A549 (cell line): ENCODE measurements around the gene ISCA2. TPM values are rescaled to one million over a fixed set of nuclear protein-coding genes. Genes with fewer than 3 reads are reported as not detected.
A peak's percentile ranks its signal among the peaks of the same experiment; 100 is the strongest.

Source experiments
- ATAC-seq, 2 experiments: fragments of 200-7000 bp in 1 of 2; fragments of >200 bp in 1 of 2; cut with Nextera tagmentation in 1 of 2; cut with Tn5 transposase in 1 of 2; 3 replicates each; pipeline versions ENCODE4 v1.8.0 to v1.9.1; 2018 to 2020; ENCODE audit warnings: mild to moderate bottlenecking in 1 of 2, moderate library complexity in 1 of 2
- CTCF ChIA-PET: fragments of 300-600 bp; sonication (Branson Sonifier 250); formaldehyde crosslinking; extraction: SDS; loops from one replicate; lab custom pipeline; 2021; ENCODE audit warnings: antibody characterized with exemption, inconsistent platforms; lab: Yijun Ruan, JAX
- POLR2A ChIA-PET: fragments of 350-600 bp; formaldehyde crosslinking; extraction: SDS; loops from one replicate; lab custom pipeline; 2021; ENCODE audit warnings: antibody characterized with exemption, inconsistent platforms; lab: Yijun Ruan, JAX
- DNase-seq, 2 experiments: peaks; one replicate each; pipeline versions ENCODE4 v3.0.0 to v3.0.0-alpha.2; 2011 to 2016; ENCODE audit warnings: low read depth in 1 of 2, low spot score in 1 of 2
- FAIRE-seq: peaks from 2 replicates; lab custom pipeline; 2011; peaks lifted over from hg19 to GRCh38; lab: Jason Lieb, UNC
- H3K27ac ChIP-seq, 2 experiments: fragments of >200 bp; sonication (Bioruptor Twin); formaldehyde crosslinking; 3 replicates each; pipeline ENCODE4 v1.5.1; 2016 to 2017
- H3K4me1 ChIP-seq: fragments of >200 bp; sonication (Bioruptor Twin); formaldehyde crosslinking; 3 replicates; pipeline ENCODE4 v1.6.1; 2016
- H3K4me2 ChIP-seq: fragments of >200 bp; sonication (Bioruptor Twin); formaldehyde crosslinking; 3 replicates; pipeline ENCODE4 v1.6.1; 2016
- H3K4me3 ChIP-seq: fragments of >200 bp; sonication (Bioruptor Twin); formaldehyde crosslinking; 3 replicates; pipeline ENCODE4 v1.5.1; 2016
- H3K9me3 ChIP-seq: fragments of >200 bp; sonication (Bioruptor Twin); formaldehyde crosslinking; 3 replicates; pipeline ENCODE4 v1.6.1; 2016
- CBX8 ChIP-seq: fragments of 200-600 bp; sonication (generic); IDR thresholded peaks from 2 replicates; pipeline ENCODE4 v1.6.1; 2016
- CEBPB ChIP-seq, 2 experiments: fragments of >200 bp in 1 of 2; sonication (Bioruptor Twin) in 1 of 2; formaldehyde crosslinking in 1 of 2; IDR thresholded peaks; 2 replicates each; pipeline ENCODE4 v1.6.1; 2012 to 2016
- CHD4 ChIP-seq: fragments of 200-600 bp; sonication (generic); IDR thresholded peaks from 2 replicates; pipeline ENCODE4 v1.6.1; 2016; ENCODE audit warnings: antibody characterized with exemption, mild to moderate bottlenecking, borderline replicate concordance
- EHF ChIP-seq: fragments of 250-450 bp; sonication (Bioruptor Pico); IDR thresholded peaks from 2 replicates; pipeline ENCODE4 v1.5.0; 2020; ENCODE audit warnings: mild to moderate bottlenecking
- ESRRA ChIP-seq: fragments of 150-350 bp; IDR thresholded peaks from 2 replicates; pipeline ENCODE4 v1.6.1; 2014; ENCODE audit warnings: mild to moderate bottlenecking, low read length, borderline replicate concordance
- FOSB ChIP-seq: fragments of 250-450 bp; sonication (Bioruptor Pico); IDR thresholded peaks from 2 replicates; pipeline ENCODE4 v1.5.0; 2020; ENCODE audit warnings: mild to moderate bottlenecking, moderate library complexity
- FOXS1 ChIP-seq: fragments of 250-450 bp; sonication (Bioruptor Pico); IDR thresholded peaks from 2 replicates; pipeline ENCODE4 v1.5.0; 2020; ENCODE audit warnings: mild to moderate bottlenecking, moderate library complexity
- GATA3 ChIP-seq: IDR thresholded peaks from 2 replicates; pipeline ENCODE4 v1.6.1; 2012; ENCODE audit warnings: borderline replicate concordance
- HDAC2 ChIP-seq: fragments of 200-600 bp; sonication (generic); IDR thresholded peaks from 2 replicates; pipeline ENCODE4 v1.6.1; 2016
- HOXA7 ChIP-seq: fragments of 250-450 bp; sonication (Bioruptor Pico); IDR thresholded peaks from 2 replicates; pipeline ENCODE4 v1.5.0; 2020; ENCODE audit warnings: mild to moderate bottlenecking, moderate library complexity
- HOXB5 ChIP-seq: fragments of 250-450 bp; sonication (Bioruptor Pico); IDR thresholded peaks from 2 replicates; pipeline ENCODE4 v1.5.0; 2020; ENCODE audit warnings: mild to moderate bottlenecking, moderate library complexity
- JUN ChIP-seq, 2 experiments: fragments of >200 bp; sonication (Bioruptor Twin); formaldehyde crosslinking; IDR thresholded peaks; 2 replicates in 1 of 2; 3 replicates in 1 of 2; pipeline ENCODE4 v1.6.1; 2016 to 2017
- JUNB ChIP-seq: fragments of >200 bp; sonication (Bioruptor Twin); formaldehyde crosslinking; IDR thresholded peaks from 2 replicates; pipeline ENCODE4 v1.6.1; 2016
- KDM1A ChIP-seq: fragments of 200-600 bp; sonication (generic); IDR thresholded peaks from 2 replicates; pipeline ENCODE4 v1.6.1; 2016; ENCODE audit warnings: low read depth, mild to moderate bottlenecking
- MAFK ChIP-seq: fragments of 450-650 bp; IDR thresholded peaks from 2 replicates; pipeline ENCODE4 v1.6.1; 2014; ENCODE audit not compliant: partially characterized antibody
- NPAS2 ChIP-seq: fragments of 250-450 bp; sonication (Bioruptor Pico); IDR thresholded peaks from 2 replicates; pipeline ENCODE4 v1.8.0; 2022; ENCODE audit warnings: mild to moderate bottlenecking, moderate library complexity, borderline replicate concordance
- POLR2AphosphoS2 ChIP-seq: conservative IDR thresholded peaks from 2 replicates; pipeline ENCODE4 v1.6.1; 2012; ENCODE audit warnings: low read length, improper control_type of control experiment, inconsistent platforms
- RAD21 ChIP-seq, 2 experiments: fragments of >200 bp in 1 of 2; sonication (Bioruptor Twin) in 1 of 2; formaldehyde crosslinking in 1 of 2; IDR thresholded peaks in 1 of 2; conservative IDR thresholded peaks in 1 of 2; 2 replicates in 1 of 2; 3 replicates in 1 of 2; pipeline ENCODE4 v1.6.1; 2012 to 2018; ENCODE audit warnings: inconsistent platforms in 1 of 2
- WGBS: methylation state at CpG from one replicate; pipeline ENCODE4 v1.1.6; 2017; ENCODE audit errors: missing lambda C conversion rate; 5-methylcytosine and 5-hydroxymethylcytosine counted together
- polyA plus RNA-seq, 4 experiments: library from polyadenylated mRNA; depleted of rRNA in 3 of 4; stranded (reverse); fragments of >200 nt; fragmentation: RNase III in 1 of 4; extraction: RNeasy Plus Mini Kit Qiagen cat#74134 plus additional on column Dnase treatment in 1 of 4; gene quantifications; 2 replicates in 3 of 4; 3 replicates in 1 of 4; pipeline ENCODE4 v1.2.3, GENCODE V29; 2011 to 2017
- TF ChIP-seq, protein P1 (sequence below): IDR thresholded peaks from 2 replicates; pipeline ENCODE4 v1.6.1; 2012
- TF ChIP-seq, protein P2 (sequence below): fragments of 250-450 bp; sonication (Bioruptor Pico); IDR thresholded peaks from 2 replicates; pipeline ENCODE4 v1.5.0; 2020; ENCODE audit warnings: low read depth, mild to moderate bottlenecking, moderate library complexity
- TF ChIP-seq, protein P3 (sequence below): fragments of 200-600 bp; sonication (generic); IDR thresholded peaks from 2 replicates; pipeline ENCODE4 v1.6.1; 2016; ENCODE audit warnings: antibody characterized with exemption, mild to moderate bottlenecking, moderate library complexity
- TF ChIP-seq, protein P4 (sequence below): fragments of >200 bp; sonication (Bioruptor Twin); formaldehyde crosslinking; IDR thresholded peaks from 2 replicates; pipeline ENCODE4 v1.6.1; 2016
- TF ChIP-seq, protein P5 (sequence below): fragments of >200 bp; sonication (Bioruptor Twin); formaldehyde crosslinking; IDR thresholded peaks from 3 replicates; pipeline ENCODE4 v1.5.1; 2016

The ISCA2 gene
- polyA plus RNA-seq, 2 of the 4 experiments (the other 2 are of a cell fraction), result 48.8 to 49.3 TPM

DNA sequence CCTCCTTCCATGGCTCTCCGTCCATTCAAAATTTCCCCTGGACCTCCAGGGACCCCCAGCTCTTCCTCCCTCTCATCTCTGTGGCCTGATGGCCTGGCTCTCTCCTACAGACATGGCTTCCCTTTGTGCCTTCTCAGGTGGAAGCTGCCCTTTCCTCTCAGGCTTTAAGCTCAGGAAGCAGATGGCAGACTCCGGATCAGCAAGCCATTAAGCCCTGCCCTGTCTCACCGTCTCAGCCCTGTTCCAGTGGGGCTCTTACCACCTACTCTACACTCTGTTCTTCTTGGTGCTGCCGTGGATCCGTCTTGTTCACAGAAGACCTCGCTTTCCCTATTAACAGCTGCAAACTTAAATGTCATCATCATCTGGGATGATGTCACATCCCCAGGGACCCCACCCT lies 33.6 kb upstream of the ISCA2 start:
- no peak overlapping the region for H3K4me3 ChIP-seq
- ChIA-PET POLR2A (no interaction called here), CTCF (interaction anchor here (0.8 to 6.8 kb wide), 13 partner anchors 8 to 119 kb away, joined by 3 to 31 read pairs (median 5); no protein-coding TSS in a partner anchor)
- no peaks in the 10 kb centered on the region for H3K4me1 ChIP-seq
- DNase-seq (no peak), ATAC-seq (peak in 1 of 2 experiments; percentile 8; a peak in 3 of 6 replicates), FAIRE-seq (no peak)
- no peak overlapping the region for H3K27ac ChIP-seq
- no peak for TF ChIP-seq JUNB
- TF ChIP-seq, protein P1, sequence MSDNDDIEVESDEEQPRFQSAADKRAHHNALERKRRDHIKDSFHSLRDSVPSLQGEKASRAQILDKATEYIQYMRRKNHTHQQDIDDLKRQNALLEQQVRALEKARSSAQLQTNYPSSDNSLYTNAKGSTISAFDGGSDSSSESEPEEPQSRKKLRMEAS, result no peak
- TF ChIP-seq HOXA7 (CRISPR knock-in tag), result no peak
- no peak for TF ChIP-seq HOXB5
- no peak for TF ChIP-seq POLR2AphosphoS2
- TF ChIP-seq CEBPB (IDR thresholded peaks at IDR 0.05), result no peak
- TF ChIP-seq NPAS2 (CRISPR knock-in tag), result no peak
- TF ChIP-seq KDM1A, result no peak
- no peak for TF ChIP-seq JUN (IDR thresholded peaks at IDR 0.05)
- 83% methylated on average over 6 of the region's 6 CpGs for WGBS
- H3K4me2 ChIP-seq, result no peak overlapping the region
- no peaks in the 10 kb centered on the region for H3K9me3 ChIP-seq

DNA sequence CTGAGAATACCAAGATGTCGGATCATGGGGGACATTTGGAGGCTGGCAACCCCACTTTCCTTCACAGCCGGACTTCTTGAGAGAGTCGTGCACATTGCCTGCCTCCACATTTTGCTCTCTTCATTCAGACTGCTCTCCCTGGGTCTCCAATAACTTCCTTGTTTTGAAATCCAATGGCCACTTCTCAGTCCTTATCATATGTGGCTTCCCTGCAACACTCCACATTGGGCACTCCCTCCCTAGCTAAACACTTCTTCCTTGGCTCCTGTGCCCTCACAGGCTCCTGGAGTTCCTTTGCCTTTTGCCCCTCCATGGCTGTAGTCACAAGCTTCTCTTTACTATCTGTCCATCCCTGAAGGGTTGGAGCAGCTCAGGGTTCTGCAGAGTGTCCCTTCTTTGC lies 30.6 kb upstream of the ISCA2 start:
- Histone ChIP-seq H3K4me3 (no peak overlapping the region), H3K9me3 (no peaks in the 10 kb centered on the region), H3K4me2 (no peak overlapping the region), H3K4me1 (no peaks in the 10 kb centered on the region), H3K27ac (no peak overlapping the region)
- WGBS, result 38% methylated on average over 3 of the region's 3 CpGs
- DNase-seq, result no peak
- TF ChIP-seq, protein P2, sequence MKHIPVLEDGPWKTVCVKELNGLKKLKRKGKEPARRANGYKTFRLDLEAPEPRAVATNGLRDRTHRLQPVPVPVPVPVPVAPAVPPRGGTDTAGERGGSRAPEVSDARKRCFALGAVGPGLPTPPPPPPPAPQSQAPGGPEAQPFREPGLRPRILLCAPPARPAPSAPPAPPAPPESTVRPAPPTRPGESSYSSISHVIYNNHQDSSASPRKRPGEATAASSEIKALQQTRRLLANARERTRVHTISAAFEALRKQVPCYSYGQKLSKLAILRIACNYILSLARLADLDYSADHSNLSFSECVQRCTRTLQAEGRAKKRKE, result no peak
- TF ChIP-seq FOXS1 (CRISPR knock-in tag) (no peak), EHF (no peak), FOSB (CRISPR knock-in tag) (no peak), CEBPB (IDR thresholded peaks at IDR 0.05) (no peak), HOXA7 (CRISPR knock-in tag) (no peak), ESRRA (no peak), CBX8 (no peak), HDAC2 (no peak), GATA3 (no peak), CHD4 (no peak), RAD21 (conservative IDR thresholded peaks at IDR 0.05 in 1 of 2, IDR thresholded peaks at IDR 0.05 in 1 of 2) (no peak), MAFK (no peak)
- TF ChIP-seq, protein P3, sequence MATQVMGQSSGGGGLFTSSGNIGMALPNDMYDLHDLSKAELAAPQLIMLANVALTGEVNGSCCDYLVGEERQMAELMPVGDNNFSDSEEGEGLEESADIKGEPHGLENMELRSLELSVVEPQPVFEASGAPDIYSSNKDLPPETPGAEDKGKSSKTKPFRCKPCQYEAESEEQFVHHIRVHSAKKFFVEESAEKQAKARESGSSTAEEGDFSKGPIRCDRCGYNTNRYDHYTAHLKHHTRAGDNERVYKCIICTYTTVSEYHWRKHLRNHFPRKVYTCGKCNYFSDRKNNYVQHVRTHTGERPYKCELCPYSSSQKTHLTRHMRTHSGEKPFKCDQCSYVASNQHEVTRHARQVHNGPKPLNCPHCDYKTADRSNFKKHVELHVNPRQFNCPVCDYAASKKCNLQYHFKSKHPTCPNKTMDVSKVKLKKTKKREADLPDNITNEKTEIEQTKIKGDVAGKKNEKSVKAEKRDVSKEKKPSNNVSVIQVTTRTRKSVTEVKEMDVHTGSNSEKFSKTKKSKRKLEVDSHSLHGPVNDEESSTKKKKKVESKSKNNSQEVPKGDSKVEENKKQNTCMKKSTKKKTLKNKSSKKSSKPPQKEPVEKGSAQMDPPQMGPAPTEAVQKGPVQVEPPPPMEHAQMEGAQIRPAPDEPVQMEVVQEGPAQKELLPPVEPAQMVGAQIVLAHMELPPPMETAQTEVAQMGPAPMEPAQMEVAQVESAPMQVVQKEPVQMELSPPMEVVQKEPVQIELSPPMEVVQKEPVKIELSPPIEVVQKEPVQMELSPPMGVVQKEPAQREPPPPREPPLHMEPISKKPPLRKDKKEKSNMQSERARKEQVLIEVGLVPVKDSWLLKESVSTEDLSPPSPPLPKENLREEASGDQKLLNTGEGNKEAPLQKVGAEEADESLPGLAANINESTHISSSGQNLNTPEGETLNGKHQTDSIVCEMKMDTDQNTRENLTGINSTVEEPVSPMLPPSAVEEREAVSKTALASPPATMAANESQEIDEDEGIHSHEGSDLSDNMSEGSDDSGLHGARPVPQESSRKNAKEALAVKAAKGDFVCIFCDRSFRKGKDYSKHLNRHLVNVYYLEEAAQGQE, result no peak
- TF ChIP-seq, protein P4, sequence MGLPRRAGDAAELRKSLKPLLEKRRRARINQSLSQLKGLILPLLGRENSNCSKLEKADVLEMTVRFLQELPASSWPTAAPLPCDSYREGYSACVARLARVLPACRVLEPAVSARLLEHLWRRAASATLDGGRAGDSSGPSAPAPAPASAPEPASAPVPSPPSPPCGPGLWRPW, result no peak
- TF ChIP-seq, protein P5, sequence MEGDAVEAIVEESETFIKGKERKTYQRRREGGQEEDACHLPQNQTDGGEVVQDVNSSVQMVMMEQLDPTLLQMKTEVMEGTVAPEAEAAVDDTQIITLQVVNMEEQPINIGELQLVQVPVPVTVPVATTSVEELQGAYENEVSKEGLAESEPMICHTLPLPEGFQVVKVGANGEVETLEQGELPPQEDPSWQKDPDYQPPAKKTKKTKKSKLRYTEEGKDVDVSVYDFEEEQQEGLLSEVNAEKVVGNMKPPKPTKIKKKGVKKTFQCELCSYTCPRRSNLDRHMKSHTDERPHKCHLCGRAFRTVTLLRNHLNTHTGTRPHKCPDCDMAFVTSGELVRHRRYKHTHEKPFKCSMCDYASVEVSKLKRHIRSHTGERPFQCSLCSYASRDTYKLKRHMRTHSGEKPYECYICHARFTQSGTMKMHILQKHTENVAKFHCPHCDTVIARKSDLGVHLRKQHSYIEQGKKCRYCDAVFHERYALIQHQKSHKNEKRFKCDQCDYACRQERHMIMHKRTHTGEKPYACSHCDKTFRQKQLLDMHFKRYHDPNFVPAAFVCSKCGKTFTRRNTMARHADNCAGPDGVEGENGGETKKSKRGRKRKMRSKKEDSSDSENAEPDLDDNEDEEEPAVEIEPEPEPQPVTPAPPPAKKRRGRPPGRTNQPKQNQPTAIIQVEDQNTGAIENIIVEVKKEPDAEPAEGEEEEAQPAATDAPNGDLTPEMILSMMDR, result no peak
- ATAC-seq, result no peak
- FAIRE-seq, result no peak
- ChIA-PET POLR2A (no interaction called here), CTCF (interaction anchor here (0.6 to 2.0 kb wide), 3 partner anchors 87 to 1286 kb away, joined by 3 to 5 read pairs (median 4); no protein-coding TSS in a partner anchor)
